Suprapubic skin (tissue), 3 donors: ENCODE data around the gene PRDM10.

Source experiments
- POLR2A ChIP-seq, 2 donors: fragments of 450-650 bp; IDR thresholded peaks; one replicate each; pipeline ENCODE4 v1.6.1; 2017; ENCODE audit warnings: antibody characterized with exemption in 2 of 2, mild to moderate bottlenecking in 2 of 2, moderate library complexity in 2 of 2
- TF ChIP-seq, protein P1 (sequence below), 2 donors: fragments of 200-600 bp in 1 of 2; fragments of 450-650 bp in 1 of 2; sonication (generic) in 1 of 2; IDR thresholded peaks; one replicate each; pipeline ENCODE4 v1.5.1; 2016 to 2019; ENCODE audit warnings: antibody characterized with exemption in 2 of 2, mild to moderate bottlenecking in 1 of 2, moderate library complexity in 1 of 2

- TF ChIP-seq, protein P1, sequence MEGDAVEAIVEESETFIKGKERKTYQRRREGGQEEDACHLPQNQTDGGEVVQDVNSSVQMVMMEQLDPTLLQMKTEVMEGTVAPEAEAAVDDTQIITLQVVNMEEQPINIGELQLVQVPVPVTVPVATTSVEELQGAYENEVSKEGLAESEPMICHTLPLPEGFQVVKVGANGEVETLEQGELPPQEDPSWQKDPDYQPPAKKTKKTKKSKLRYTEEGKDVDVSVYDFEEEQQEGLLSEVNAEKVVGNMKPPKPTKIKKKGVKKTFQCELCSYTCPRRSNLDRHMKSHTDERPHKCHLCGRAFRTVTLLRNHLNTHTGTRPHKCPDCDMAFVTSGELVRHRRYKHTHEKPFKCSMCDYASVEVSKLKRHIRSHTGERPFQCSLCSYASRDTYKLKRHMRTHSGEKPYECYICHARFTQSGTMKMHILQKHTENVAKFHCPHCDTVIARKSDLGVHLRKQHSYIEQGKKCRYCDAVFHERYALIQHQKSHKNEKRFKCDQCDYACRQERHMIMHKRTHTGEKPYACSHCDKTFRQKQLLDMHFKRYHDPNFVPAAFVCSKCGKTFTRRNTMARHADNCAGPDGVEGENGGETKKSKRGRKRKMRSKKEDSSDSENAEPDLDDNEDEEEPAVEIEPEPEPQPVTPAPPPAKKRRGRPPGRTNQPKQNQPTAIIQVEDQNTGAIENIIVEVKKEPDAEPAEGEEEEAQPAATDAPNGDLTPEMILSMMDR (IDR thresholded peaks at IDR 0.05), result no peak
- TF ChIP-seq POLR2A (IDR thresholded peaks at IDR 0.05), result no peak
These were observed 91.3 kb downstream of the PRDM10 start for GRCh38 chr11:129911298-129911697.
